ENCODE data around the gene CPE. TPM values are rescaled to one million over a fixed set of nuclear protein-coding genes. Genes with fewer than 3 reads are reported as not detected.

Gene CPE
- total RNA-seq, 4 donors from 2014 or later, result 23.6 to 31.3 (median 25.8) TPM

DNA sequence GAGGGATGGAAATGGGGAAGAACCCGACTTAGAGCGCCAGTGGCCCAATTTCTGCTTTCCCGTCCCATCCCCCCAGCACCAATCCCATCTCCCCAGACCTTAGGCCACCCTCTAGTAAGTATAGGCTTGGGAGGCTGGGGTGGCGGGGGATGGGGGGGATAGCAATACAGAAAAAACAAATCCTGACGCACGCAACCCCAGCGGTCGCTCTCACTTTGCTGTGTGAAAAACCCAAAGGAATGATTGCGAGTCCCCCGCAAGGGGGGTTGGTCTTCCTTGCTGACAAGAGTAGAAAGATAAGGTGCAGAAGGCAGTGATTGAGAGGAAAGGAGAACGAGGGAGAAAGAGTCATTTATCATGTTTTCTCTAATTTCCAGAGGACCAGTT is 863 bp downstream of the CPE start:
- Histone ChIP-seq H3K36me3 (no peaks in the 10 kb centered on the region), H3K4me1 (peaks cover 0 to 6% (median 0%) of the 10 kb centered on the region in 4 donors), H3K27ac (peak overlapping the region in 3 of 4 donors; percentile 8 to 61 (median 56)), H3K9me3 (no peaks in the 10 kb centered on the region), H3K4me3 (peak overlapping the region; percentile 40 to 63 (median 52)), H3K27me3 (no peaks in the 10 kb centered on the region)
- no peak for DNase-seq
- TF ChIP-seq, protein P1, sequence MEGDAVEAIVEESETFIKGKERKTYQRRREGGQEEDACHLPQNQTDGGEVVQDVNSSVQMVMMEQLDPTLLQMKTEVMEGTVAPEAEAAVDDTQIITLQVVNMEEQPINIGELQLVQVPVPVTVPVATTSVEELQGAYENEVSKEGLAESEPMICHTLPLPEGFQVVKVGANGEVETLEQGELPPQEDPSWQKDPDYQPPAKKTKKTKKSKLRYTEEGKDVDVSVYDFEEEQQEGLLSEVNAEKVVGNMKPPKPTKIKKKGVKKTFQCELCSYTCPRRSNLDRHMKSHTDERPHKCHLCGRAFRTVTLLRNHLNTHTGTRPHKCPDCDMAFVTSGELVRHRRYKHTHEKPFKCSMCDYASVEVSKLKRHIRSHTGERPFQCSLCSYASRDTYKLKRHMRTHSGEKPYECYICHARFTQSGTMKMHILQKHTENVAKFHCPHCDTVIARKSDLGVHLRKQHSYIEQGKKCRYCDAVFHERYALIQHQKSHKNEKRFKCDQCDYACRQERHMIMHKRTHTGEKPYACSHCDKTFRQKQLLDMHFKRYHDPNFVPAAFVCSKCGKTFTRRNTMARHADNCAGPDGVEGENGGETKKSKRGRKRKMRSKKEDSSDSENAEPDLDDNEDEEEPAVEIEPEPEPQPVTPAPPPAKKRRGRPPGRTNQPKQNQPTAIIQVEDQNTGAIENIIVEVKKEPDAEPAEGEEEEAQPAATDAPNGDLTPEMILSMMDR (IDR thresholded peaks at IDR 0.05), result no peak
- TF ChIP-seq POLR2A (IDR thresholded peaks at IDR 0.05), result no peak

GRCh38 chr4:165380805-165381204 is 2.0 kb downstream of the CPE start:
- DNase-seq, result no peak
- Histone ChIP-seq H3K27ac (no peak overlapping the region), H3K4me3 (no peak overlapping the region), H3K4me1 (peaks cover 0 to 6% (median 0%) of the 10 kb centered on the region in 4 donors), H3K27me3 (no peaks in the 10 kb centered on the region), H3K9me3 (no peaks in the 10 kb centered on the region), H3K36me3 (no peaks in the 10 kb centered on the region)
- TF ChIP-seq, protein P1 (IDR thresholded peaks at IDR 0.05), result no peak
- TF ChIP-seq POLR2A (IDR thresholded peaks at IDR 0.05), result no peak

DNA sequence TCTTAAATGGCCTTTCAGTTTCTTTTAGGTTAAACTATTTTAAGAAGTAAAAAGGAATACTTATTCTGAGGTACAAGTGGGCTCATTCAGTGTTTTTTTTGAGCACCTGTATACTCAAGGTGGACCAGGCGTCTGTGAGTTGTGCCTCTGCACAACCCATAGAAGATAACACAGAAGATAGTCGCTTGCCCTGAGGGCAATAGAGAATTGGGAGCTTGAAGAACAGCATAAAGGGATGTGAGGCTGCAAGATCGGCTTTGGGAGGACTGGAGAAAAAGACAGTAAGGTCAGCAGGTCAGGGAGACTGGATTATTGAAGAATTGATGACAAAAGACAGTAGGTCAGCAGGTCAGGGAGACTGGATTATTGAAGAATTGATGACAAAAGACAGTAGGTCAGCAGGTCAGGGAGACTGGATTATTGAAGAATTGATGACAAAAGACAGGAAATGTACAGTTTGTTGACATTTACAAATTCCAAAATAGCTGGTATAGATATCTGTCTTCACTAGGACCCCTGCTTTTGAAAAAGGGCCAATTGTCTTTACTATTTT is 3.1 kb downstream of the CPE start:
- TF ChIP-seq, protein P1 (IDR thresholded peaks at IDR 0.05), result no peak
- TF ChIP-seq POLR2A (IDR thresholded peaks at IDR 0.05), result no peak
- H3K4me1 ChIP-seq, result peaks cover 0 to 6% (median 0%) of the 10 kb centered on the region in 4 donors
- H3K9me3 ChIP-seq, result no peaks in the 10 kb centered on the region
- no peak for DNase-seq
- no peak overlapping the region for H3K4me3 ChIP-seq
- H3K27ac ChIP-seq, result no peak overlapping the region
- H3K36me3 ChIP-seq, result no peaks in the 10 kb centered on the region
- no peaks in the 10 kb centered on the region for H3K27me3 ChIP-seq

GRCh38 chr4:165382640-165383039 is 3.8 kb downstream of the CPE start:
- peaks cover 0 to 6% (median 0%) of the 10 kb centered on the region in 4 donors for H3K4me1 ChIP-seq
- no peaks in the 10 kb centered on the region for H3K36me3 ChIP-seq
- DNase-seq, result no peak
- TF ChIP-seq, protein P1 (IDR thresholded peaks at IDR 0.05), result no peak
- TF ChIP-seq POLR2A (IDR thresholded peaks at IDR 0.05), result no peak
- no peaks in the 10 kb centered on the region for H3K9me3 ChIP-seq
- H3K27me3 ChIP-seq, result no peaks in the 10 kb centered on the region
- H3K27ac ChIP-seq, result no peak overlapping the region
- no peak overlapping the region for H3K4me3 ChIP-seq

- Histone ChIP-seq H3K36me3 (no peaks in the 10 kb centered on the region), H3K9me3 (no peaks in the 10 kb centered on the region), H3K27me3 (no peaks in the 10 kb centered on the region), H3K27ac (no peak overlapping the region), H3K4me3 (no peak overlapping the region), H3K4me1 (peaks cover 0 to 6% (median 0%) of the 10 kb centered on the region in 4 donors)
- no peak for TF ChIP-seq POLR2A (IDR thresholded peaks at IDR 0.05)
- TF ChIP-seq, protein P1 (IDR thresholded peaks at IDR 0.05), result no peak
- no peak for DNase-seq
Measured at GRCh38 chr4:165383591-165384073, 4.8 kb downstream of the CPE start.
